Hematopoietic multipotent progenitor cell treated with erythropoietin and hydrocortisone succinate and interleukin-3 and kit ligand, for 8 days (in vitro differentiated cells): Measurements from ENCODE around the gene IFT172.
A peak's percentile ranks its signal among the peaks of the same experiment; 100 is the strongest.
"Not testable (repeated sequence)": the region's sequence is repeated elsewhere in the genome, so short reads cannot be mapped to it uniquely, and the experiment has no call there.

ENCODE experiments used
- DNase-seq: peaks from one replicate; pipeline ENCODE4 v3.0.0-alpha.2; 2015

IFT172 gene

DNA sequence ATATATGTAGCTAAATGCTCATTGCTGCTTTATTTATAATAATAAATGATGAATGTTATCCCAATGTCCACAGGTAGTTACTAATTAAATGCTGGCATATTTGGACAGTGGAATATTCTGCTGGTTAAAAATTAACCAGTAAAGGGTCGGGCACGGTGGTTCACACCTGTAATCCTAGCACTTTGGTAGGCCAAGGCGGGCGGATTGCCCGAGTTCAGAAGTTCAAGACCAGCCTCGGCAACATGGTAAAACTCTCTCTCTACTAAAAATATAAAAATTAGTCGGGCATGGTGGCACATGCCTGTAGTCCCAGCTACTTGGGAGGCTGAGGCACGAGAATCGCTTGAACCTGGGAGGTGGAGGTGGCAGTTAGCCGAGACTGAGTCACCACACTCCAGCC, 64.5 kb downstream of the IFT172 start:
- not testable (repeated sequence) for DNase-seq

DNA sequence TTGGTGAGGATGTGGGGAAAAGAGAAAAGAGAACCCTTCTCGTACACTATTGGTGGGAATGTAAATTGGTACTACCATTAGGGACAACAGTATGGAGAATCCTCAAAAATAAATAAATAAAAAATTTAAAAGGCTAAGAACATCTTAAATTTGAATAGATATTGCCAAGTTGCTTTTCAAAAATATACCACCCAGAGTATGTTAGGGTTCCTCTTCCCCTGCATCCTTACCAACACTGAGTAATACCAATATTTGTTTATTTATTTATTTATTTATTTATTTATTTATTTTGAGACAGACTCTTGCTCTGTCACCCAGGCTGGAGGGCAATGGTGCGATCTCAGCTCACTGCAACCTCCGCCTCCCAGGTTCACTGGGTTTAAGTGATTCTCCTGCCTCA, 66.6 kb downstream of the IFT172 start:
- no peak for DNase-seq

DNA sequence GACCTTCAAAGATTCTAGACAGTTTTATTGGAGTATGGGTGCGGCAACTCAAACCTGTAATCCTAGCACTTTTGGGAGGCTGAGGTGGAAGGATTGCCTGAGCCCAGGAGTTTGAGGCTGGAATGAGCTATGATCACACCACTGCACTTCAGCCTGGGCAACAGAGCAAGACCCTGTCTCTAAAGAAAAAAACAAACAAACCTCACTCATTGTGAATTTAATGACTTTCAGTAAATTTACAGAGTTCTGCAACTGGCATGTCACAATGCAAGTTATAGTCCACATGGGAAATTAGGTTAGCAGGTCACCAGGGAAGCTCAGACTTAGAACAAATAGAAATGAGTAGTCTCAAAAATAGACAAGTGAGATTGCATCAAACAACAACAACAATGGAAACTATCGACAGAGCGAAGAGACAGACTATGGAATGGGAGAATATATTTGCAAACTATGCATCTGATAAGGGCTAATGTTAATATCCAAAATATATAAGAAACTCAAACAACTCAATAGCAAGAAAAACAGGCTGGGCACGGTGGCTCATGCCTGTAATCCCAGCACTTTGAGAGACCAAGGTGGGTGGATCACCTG, 67.8 kb downstream of the IFT172 start:
- no peak for DNase-seq

DNA sequence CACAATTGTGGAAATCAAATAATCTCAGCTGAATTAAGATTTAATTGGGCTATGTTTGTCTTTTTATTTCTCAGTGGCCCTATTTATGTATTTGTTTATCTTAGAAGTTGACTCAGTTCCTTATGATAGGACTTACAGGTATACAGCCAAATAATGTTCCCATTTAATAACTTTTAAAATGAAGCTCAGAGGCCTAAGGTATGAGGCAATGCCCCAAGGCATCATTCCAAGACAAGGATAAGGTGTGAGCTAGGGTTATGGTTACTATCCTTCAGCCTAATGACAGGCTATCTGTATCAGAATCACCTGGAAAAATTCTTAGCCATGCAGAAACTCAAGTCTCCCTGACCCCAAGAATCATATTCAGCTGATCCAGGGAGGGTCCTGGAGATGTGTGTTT, 68.5 kb downstream of the IFT172 start:
- no peak for DNase-seq

DNA sequence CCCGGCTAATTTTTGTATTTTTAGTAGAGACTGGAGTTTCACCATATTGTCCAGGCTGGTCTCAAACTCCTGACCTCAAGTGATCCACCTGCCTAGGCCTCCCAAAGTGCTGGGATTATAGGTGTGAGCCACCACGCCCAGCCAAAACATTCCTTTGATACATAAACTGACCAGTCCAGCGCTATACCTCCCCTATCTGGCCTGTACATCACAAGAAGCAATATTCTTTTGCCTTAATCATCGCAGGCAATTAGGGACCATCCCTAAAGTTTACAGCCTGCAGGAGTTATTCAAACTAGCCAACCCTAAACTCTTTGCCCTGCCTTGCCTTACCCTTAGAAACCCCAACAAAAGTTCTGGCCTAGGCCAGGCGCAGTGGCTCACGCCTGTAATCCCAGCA, 73.4 kb downstream of the IFT172 start:
- DNase-seq = no peak

DNA sequence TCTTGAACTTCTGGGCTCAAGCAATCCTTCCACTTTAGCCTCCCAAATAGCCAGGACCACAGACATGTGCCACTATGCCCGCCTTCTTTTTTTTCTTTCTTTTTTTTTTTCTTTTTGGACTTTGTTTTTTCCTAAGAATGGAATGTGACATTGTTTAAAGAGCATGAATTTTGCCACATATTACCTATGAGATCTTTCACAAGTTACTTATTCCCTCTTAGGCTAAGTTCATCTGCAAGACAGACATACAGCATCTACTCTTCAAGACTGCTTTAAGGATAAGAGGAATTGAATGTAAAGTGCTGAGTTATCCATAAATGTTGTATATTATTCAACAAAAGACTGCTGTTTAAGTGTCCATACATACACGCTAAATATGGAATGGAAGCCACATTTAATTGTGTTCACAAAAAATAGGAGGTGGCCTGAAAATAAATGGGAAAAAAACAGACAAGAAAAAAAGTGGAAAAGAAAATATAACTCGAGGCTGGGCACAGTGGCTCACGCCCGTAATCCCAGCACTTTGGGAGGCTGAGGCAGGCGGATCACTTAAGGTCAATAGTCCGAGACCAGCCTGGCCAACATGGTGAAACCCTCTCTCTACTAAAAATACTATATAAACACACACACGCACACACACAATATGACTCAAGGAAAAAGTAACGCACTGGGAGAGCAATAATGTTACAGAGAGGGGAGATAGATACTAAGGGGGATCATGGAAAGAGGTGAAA, 77.0 kb downstream of the IFT172 start:
- DNase-seq = no peak

DNA sequence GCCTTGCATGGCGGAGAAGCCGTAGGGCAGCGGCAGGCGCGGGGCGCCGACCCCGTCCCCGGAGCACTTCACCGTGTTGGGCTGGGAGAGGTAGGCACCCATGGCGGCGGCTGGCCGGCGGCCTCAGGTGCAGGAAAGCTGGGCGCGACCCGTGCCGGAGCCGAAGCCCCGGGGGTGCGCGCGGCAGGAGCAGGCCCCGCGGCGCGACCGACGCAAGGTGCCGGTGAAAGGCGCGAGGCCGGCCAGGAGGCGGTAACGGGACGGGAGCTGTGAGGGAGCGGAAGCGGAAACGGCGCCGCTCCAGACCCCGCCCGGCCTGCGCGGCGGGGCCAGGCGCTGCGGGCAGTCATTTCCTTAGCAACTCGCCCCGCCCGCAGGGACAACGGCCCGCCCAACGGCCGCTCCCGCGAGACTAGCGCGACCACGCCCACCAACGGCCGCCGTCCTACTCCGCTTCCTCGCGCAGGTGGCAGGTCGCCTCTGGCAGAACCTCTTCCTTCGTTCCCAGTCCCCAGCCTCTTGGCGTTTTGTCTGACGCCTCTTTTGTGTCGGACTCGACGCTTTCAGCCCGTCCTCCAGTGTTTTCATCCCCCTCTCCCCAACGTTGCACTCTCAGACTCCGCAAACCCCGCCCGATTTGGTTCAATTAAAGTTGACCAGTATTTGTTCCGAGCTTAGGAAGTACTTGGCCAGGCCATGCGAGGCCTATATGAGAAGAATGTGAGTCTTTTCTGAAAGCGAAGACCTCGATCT, 80.0 kb downstream of the IFT172 start, which contains the start of gene PPM1G:
Gene PPM1G (minus strand): TSS at position 271 of the 753 bp plus-strand sequence. CDS start 169 bp downstream, at position 102.
- peak; percentile 93 for DNase-seq

DNA sequence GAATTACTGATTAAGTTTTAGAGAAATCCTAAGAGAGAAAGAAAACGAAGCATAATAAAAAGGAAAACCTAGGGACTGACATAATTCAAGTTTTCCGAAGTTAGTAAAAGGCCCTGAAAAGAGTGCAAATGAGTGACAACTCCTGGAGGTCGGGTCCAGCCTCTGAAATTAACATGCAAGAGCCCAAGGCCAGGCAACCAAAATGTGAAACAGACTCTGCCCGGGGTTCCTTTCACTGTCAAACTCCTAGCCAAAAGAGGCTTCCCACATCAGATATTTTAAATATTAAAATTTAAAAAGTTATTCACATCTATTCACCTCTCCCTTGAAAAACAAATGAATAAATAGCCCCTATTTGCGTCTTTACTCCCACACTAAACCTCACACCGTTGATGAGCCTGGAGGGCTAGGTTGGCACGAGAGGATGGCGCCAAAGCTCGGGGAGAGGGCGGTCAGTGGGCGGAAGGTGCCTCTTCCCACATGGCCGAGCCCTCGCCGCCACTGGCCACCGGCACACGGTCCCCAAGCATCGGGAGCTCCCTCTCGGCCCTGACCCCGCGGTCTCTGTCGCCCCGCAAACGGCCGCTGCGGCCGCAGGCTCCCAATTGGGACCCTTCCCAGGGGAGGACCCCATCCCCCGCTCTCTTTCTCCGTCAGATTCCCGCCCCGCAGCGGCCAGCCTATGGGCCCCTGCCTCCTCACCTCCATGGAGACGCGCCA, 80.8 kb downstream of the IFT172 start:
- DNase-seq = peak; percentile 52

DNA sequence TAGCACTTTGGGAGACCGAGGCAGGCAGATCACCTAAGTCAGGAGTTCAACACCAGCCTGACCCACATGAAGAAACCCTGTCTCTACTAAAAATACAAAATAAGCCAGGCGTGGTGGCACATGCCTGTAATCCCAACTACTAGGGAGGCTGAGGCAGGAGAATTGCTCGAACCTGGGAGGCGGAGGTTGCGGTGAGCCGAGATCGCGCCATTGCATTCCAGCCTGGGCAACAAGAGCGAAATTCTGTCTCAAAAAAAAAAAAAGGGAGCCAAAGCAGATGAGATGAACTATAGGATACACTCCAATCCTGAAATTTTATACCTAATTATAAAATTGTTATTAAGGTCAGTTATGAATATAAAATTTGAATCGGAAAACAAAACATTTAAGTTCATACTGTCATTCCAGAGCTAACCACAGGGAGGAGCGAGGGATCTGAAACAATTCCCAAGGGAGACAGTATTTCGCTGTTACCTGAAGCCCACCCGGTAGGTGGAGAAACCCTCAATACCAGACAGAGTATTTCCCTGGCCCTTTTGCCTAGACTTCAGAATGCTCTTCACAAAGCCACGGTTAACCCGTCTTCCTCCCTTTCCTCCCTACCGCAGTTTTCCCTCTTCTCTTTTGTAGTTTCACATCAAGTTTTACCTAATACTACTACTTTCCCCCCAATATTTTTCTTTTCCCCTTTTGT, 81.6 kb downstream of the IFT172 start:
- peak; percentile 62 for DNase-seq

DNA sequence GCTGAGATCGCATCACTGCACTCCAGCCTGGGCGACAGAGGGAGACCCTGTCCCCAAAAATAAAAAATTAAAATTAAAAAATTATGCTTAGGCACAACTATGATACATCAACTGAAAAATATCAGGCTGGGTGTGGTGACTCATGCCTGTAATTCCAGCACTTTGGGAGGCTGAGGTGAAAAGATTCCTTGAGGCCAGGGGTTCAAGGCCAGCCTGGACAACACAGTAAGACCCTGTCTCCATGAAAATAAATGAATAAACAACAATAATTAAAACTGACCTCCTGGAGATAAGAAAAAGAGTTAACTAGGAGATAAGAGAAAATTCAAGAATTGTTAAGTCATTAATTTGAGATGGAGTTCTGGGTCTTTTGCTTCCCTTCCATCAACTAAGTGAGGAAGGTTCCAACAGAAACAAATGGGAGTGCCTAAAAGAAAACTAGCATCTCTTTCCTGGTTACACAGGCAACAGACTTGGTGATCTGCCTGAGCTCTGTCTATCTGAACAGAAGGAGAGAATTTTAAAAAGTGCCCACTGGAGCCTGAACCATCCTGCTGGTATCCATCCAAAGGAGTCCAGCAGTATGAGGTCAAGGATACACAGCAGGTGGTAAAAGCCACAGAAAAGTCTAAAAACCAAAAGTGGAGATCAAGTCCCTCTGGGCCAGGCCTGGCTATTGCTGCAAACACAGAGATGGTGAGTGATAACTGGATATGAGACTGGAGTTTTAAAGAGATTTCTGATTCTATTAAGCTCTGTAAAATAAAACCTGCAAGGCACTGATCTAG, 89.0 kb downstream of the IFT172 start:
- no peak for DNase-seq

DNA sequence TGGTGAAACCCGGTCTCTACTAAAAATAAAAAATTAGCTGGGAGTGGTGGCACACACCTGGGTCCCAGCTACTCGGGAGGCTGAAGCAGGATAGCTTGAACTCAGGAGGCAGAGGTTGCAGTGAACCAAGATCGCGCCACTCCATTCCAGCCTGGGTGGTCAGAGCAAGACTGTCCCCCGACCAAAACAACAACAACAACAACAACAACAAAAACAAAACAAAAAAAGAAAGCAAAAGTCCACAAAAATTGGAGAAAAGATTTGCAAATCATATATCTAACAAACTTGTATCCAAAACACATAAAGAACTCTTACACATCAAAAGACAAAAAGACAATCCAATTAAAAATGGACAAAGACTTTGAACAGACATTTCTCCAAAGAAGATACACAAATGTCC, 90.6 kb downstream of the IFT172 start:
- no peak for DNase-seq
